ENCODE measurements around the gene OR10A3. TPM values are rescaled to one million over a fixed set of nuclear protein-coding genes. Genes with fewer than 3 reads are reported as not detected.

The OR10A3 gene
- total RNA-seq, 2 donors from 2014 or later = not detected

GRCh38 chr11:7924536-7924935 lies 17.0 kb downstream of the OR10A3 start:
- no peak for DNase-seq
- Mint-ChIP-seq H3K36me3 (ENCODE audit: low read depth) (peaks cover 16% of the 10 kb centered on the region), H3K27me3 (ENCODE audit: insufficient read depth) (no peaks in the 10 kb centered on the region), H3K27ac (peak overlapping the region; percentile 9), H3K4me1 (peaks cover 4% of the 10 kb centered on the region), H3K9me3 (peaks cover 11% of the 10 kb centered on the region), H3K4me3 (no peak overlapping the region)
- H3K9me3 ChIP-seq (ENCODE audit: control insufficient read depth, low read length) = peaks cover 26% of the 10 kb centered on the region
- no peaks in the 10 kb centered on the region for H3K27me3 ChIP-seq (ENCODE audit: control insufficient read depth, insufficient read depth, low read length, poor library complexity, severe bottlenecking)
- H3K9ac ChIP-seq (ENCODE audit: extremely low read depth, low read length, poor library complexity, severe bottlenecking) = no peak overlapping the region
- no peak for TF ChIP-seq CTCF (conservative IDR thresholded peaks at IDR 0.05)
- H3K4me3 ChIP-seq (ENCODE audit: low read length) = peak overlapping the region; percentile 62
- H3K36me3 ChIP-seq (ENCODE audit: control insufficient read depth, insufficient read depth, low read length) = peaks cover 4% of the 10 kb centered on the region
- 72 to 86% methylated on average over 2 of the region's 2 CpGs for WGBS, 2 experiments (ENCODE audit: insufficient coverage in 1 of 2, insufficient read length in 1 of 2)
- no peaks in the 10 kb centered on the region for H3K4me1 ChIP-seq (ENCODE audit: control insufficient read depth, insufficient read depth, low read length)
- no peak overlapping the region for H3K27ac ChIP-seq (ENCODE audit: low read depth, low read length)

DNA sequence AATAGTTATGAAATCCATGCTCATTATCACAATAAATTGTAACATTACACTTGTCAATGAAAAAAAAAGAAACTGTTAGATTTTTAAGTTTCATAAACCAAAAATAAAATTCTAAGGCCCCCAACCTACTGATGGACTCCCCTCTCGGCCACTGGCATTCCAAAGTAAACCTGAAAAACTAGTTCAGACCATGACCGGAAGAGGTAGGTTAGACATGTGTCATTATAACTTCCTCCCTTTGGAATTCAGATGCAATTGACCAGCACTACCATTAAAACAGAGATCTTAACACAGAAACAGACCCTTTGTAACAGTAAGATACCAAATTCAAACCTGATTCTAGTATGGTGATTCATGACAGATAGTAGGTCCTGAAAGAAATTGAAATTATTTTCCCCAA lies 23.4 kb downstream of the OR10A3 start:
- H3K36me3 Mint-ChIP-seq (ENCODE audit: low read depth) = peaks cover 29% of the 10 kb centered on the region
- H3K9ac ChIP-seq (ENCODE audit: extremely low read depth, low read length, poor library complexity, severe bottlenecking) = no peak overlapping the region
- H3K27ac ChIP-seq (ENCODE audit: low read depth, low read length) = no peak overlapping the region
- H3K4me3 Mint-ChIP-seq = no peak overlapping the region
- no peaks in the 10 kb centered on the region for H3K36me3 ChIP-seq (ENCODE audit: control insufficient read depth, insufficient read depth, low read length)
- H3K4me1 ChIP-seq (ENCODE audit: control insufficient read depth, insufficient read depth, low read length) = no peaks in the 10 kb centered on the region
- H3K4me1 Mint-ChIP-seq = peaks cover 21% of the 10 kb centered on the region
- WGBS, 2 experiments (ENCODE audit: insufficient coverage in 1 of 2, insufficient read length in 1 of 2) = 92 to 100% methylated on average over 1 to 2 of the region's 2 CpGs
- no peak overlapping the region for H3K27ac Mint-ChIP-seq
- peak overlapping the region; percentile 4 for H3K4me3 ChIP-seq (ENCODE audit: low read length)
- peaks cover 18% of the 10 kb centered on the region for H3K9me3 ChIP-seq (ENCODE audit: control insufficient read depth, low read length)
- H3K9me3 Mint-ChIP-seq = peaks cover 33% of the 10 kb centered on the region
- no peaks in the 10 kb centered on the region for H3K27me3 Mint-ChIP-seq (ENCODE audit: insufficient read depth)
- no peak for TF ChIP-seq CTCF (conservative IDR thresholded peaks at IDR 0.05)
- no peak for DNase-seq
- no peaks in the 10 kb centered on the region for H3K27me3 ChIP-seq (ENCODE audit: control insufficient read depth, insufficient read depth, low read length, poor library complexity, severe bottlenecking)

DNA sequence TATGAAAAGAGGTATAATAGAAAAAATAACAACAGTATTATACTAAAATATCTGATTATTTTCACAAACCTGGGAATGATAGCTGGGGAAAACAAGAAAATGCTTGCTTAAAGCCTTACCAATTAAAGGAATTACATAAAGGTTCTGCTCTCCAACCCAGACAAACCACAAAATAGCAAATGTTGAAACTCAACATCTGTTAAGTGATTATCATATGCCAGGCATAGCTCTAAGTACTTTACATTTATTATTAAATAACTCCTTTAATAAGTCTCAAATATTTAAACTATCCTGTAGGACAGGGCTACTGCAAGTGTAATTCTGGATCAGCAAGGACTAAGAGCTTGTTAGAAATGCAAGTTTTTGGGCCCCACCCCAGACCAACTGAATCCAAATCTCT lies 30.5 kb downstream of the OR10A3 start:
- Histone ChIP-seq H3K4me1 (ENCODE audit: control insufficient read depth, insufficient read depth, low read length) (peaks cover 19% of the 10 kb centered on the region), H3K36me3 (ENCODE audit: control insufficient read depth, insufficient read depth, low read length) (no peaks in the 10 kb centered on the region), H3K27me3 (ENCODE audit: control insufficient read depth, insufficient read depth, low read length, poor library complexity, severe bottlenecking) (no peaks in the 10 kb centered on the region), H3K9ac (ENCODE audit: extremely low read depth, low read length, poor library complexity, severe bottlenecking) (no peak overlapping the region), H3K4me3 (ENCODE audit: low read length) (no peak overlapping the region), H3K9me3 (ENCODE audit: control insufficient read depth, low read length) (no peaks in the 10 kb centered on the region), H3K27ac (ENCODE audit: low read depth, low read length) (no peak overlapping the region)
- DNase-seq = no peak
- H3K27ac Mint-ChIP-seq = no peak overlapping the region
- peaks cover 71% of the 10 kb centered on the region for H3K4me1 Mint-ChIP-seq
- H3K4me3 Mint-ChIP-seq = no peak overlapping the region
- peaks cover 2% of the 10 kb centered on the region for H3K36me3 Mint-ChIP-seq (ENCODE audit: low read depth)
- TF ChIP-seq CTCF (conservative IDR thresholded peaks at IDR 0.05) = no peak
- no peaks in the 10 kb centered on the region for H3K27me3 Mint-ChIP-seq (ENCODE audit: insufficient read depth)
- H3K9me3 Mint-ChIP-seq = peaks cover 2% of the 10 kb centered on the region

Data from endodermal cell (in vitro differentiated cells).